Measurements from ENCODE around the gene TPCN1. TPM values are rescaled to one million over a fixed set of nuclear protein-coding genes. Genes with fewer than 3 reads are reported as not detected.

Gene TPCN1
- polyA plus RNA-seq, 1 experiment: 10.9 TPM

DNA sequence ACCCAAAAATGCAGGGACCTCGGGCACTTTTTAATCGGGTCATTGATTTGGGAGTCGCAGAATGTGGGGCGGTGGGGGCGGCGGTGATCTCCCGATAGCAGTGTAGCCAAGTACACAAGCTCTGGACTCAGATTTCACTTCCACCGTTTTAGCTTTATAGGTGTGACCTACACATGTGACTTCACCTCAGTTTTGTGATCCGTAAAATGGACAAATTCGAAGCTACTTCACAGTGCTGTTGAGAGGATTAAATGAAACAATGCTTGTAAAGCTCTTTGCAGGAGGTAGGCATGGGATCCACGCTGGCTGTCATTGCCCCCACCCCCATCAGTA lies 35.3 kb upstream of the TPCN1 start:
- TF ChIP-seq, protein P1, sequence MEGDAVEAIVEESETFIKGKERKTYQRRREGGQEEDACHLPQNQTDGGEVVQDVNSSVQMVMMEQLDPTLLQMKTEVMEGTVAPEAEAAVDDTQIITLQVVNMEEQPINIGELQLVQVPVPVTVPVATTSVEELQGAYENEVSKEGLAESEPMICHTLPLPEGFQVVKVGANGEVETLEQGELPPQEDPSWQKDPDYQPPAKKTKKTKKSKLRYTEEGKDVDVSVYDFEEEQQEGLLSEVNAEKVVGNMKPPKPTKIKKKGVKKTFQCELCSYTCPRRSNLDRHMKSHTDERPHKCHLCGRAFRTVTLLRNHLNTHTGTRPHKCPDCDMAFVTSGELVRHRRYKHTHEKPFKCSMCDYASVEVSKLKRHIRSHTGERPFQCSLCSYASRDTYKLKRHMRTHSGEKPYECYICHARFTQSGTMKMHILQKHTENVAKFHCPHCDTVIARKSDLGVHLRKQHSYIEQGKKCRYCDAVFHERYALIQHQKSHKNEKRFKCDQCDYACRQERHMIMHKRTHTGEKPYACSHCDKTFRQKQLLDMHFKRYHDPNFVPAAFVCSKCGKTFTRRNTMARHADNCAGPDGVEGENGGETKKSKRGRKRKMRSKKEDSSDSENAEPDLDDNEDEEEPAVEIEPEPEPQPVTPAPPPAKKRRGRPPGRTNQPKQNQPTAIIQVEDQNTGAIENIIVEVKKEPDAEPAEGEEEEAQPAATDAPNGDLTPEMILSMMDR (IDR thresholded peaks at IDR 0.05; ENCODE audit: low read depth, low read length): no peak
- Histone ChIP-seq H3K9me3 (ENCODE audit: control insufficient read depth, insufficient read depth, low read length) (no peaks in the 10 kb centered on the region; the same call in 1 of the 2 replicates), H3K27ac (ENCODE audit: low read depth, low read length) (peak overlapping the region; percentile 89), H3K27me3 (ENCODE audit: control insufficient read depth, insufficient read depth, low read length) (no peaks in the 10 kb centered on the region), H3K4me3 (ENCODE audit: low read depth, low read length) (peak overlapping the region; percentile 87)
- CTCF ChIA-PET: interaction anchor here (1.3 to 4.8 kb wide), 2 partner anchors 12 to 275 kb away, joined by 3 to 24 read pairs; no protein-coding TSS in a partner anchor
- no peak for DNase-seq (ENCODE audit: low read depth, low spot score)
- POLR2A ChIA-PET: interaction anchor here (0.5 to 1.6 kb wide), 4 partner anchors 9 to 285 kb away, joined by 3 to 6 read pairs (median 4); no protein-coding TSS in a partner anchor

DNA sequence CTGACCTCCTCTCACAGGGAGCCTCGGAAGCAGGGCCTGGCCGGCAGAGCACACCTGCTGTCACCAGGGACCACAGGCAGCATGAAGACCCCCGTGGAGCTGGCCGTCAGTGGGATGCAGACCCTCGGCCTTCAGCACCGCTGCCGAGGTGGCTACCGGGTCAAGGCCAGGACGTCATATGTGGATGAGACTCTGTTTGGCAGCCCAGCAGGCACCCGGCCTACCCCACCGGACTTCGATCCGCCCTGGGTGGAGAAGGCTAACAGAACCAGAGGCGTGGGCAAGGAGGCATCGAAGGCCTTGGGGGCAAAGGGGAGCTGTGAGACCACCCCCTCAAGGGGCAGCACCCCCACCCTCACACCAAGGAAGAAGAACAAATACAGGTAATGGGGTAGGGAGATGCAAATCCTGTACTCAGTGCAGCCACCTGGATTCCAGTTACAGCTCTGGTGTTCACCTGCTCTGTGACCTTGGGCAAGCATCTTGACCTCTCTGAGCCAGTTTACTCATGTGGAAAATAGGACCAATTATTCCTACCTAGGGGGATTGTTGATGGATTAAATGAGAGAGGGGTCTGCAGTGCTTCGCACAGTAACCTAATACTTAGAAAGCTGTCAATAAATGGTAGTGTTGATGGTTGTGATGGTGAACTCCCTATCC lies 34.5 kb upstream of the TPCN1 start:
- H3K4me3 ChIP-seq (ENCODE audit: low read depth, low read length): peak overlapping the region; percentile 87; the same call in 1 of the 2 replicates
- H3K9me3 ChIP-seq (ENCODE audit: control insufficient read depth, insufficient read depth, low read length): no peaks in the 10 kb centered on the region; the same call in 1 of the 2 replicates
- ChIA-PET CTCF (interaction anchor here (0.9 to 4.8 kb wide), 4 partner anchors 10 to 275 kb away, joined by 3 to 24 read pairs (median 6); no protein-coding TSS in a partner anchor), POLR2A (interaction anchor here (0.6 to 0.7 kb wide), 2 partner anchors 9 to 236 kb away, joined by 3 to 4 read pairs; no protein-coding TSS in a partner anchor)
- no peak overlapping the region for H3K27ac ChIP-seq (ENCODE audit: low read depth, low read length)
- no peak for DNase-seq (ENCODE audit: low read depth, low spot score)
- H3K27me3 ChIP-seq (ENCODE audit: control insufficient read depth, insufficient read depth, low read length): no peaks in the 10 kb centered on the region
- TF ChIP-seq, protein P1 (IDR thresholded peaks at IDR 0.05; ENCODE audit: low read depth, low read length): no peak

DNA sequence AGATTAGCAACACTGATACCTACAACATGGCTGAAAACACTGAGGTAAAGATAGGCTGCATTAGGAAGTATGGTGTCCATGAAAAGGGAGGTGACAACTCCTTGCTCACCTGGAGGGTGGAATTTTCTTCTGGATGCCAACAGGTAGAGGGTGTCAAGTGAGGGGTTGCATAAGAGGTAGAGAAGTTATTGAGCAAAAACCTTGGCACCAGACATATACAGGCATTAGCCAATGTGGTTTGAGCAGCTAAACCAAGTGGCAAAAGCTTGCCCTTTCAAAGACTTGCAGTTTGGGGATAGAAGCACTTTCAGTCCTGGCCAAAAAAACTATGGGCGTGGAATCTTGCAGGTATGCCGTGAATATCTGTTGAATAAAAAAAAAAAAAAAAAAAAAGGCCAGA lies 31.9 kb upstream of the TPCN1 start:
- ChIA-PET CTCF (interaction anchor here (0.6 to 1.1 kb wide), 3 partner anchors 8 to 236 kb away, joined by 3 to 5 read pairs (median 3); no protein-coding TSS in a partner anchor), POLR2A (interaction anchor here (0.6 kb wide), 2 partner anchors 146 to 397 kb away, joined by 5 to 7 read pairs; partner anchors contain the start of gene SLC8B1)
- no peak for DNase-seq (ENCODE audit: low read depth, low spot score)
- Histone ChIP-seq H3K27me3 (ENCODE audit: control insufficient read depth, insufficient read depth, low read length) (no peaks in the 10 kb centered on the region), H3K27ac (ENCODE audit: low read depth, low read length) (no peak overlapping the region), H3K4me3 (ENCODE audit: low read depth, low read length) (no peak overlapping the region), H3K9me3 (ENCODE audit: control insufficient read depth, insufficient read depth, low read length) (no peaks in the 10 kb centered on the region; the same call in 1 of the 2 replicates)
- TF ChIP-seq, protein P1 (IDR thresholded peaks at IDR 0.05; ENCODE audit: low read depth, low read length): no peak

DNA sequence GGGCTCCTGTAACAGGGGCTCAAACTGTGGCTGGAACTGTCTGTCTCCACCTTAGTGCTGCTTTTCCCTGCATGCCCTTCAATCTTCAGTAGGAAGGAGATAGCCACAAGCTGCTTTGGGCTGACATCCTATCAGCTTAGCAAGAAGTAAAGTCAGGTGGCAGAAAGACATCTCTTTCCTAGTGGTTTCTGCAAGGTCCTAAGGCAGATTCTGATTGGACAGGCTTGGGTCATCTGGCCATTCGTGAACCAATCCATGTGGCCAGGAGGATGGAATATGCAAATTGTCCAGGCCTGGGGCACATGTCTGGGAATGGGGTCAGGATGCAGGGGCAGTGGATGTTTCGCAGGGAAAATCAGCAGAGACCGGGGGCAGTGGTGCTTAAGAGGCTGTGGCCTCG lies 30.5 kb upstream of the TPCN1 start:
- TF ChIP-seq, protein P1 (IDR thresholded peaks at IDR 0.05; ENCODE audit: low read depth, low read length): no peak
- DNase-seq (ENCODE audit: low read depth, low spot score): no peak
- Histone ChIP-seq H3K4me3 (ENCODE audit: low read depth, low read length) (no peak overlapping the region), H3K27ac (ENCODE audit: low read depth, low read length) (no peak overlapping the region), H3K9me3 (ENCODE audit: control insufficient read depth, insufficient read depth, low read length) (no peaks in the 10 kb centered on the region), H3K27me3 (ENCODE audit: control insufficient read depth, insufficient read depth, low read length) (no peaks in the 10 kb centered on the region)
- POLR2A ChIA-PET: no interaction called here
- CTCF ChIA-PET: interaction anchor here (0.5 kb wide), 1 partner anchor 134 kb away, joined by 5 read pairs; the partner anchor contains the start of gene DTX1

DNA sequence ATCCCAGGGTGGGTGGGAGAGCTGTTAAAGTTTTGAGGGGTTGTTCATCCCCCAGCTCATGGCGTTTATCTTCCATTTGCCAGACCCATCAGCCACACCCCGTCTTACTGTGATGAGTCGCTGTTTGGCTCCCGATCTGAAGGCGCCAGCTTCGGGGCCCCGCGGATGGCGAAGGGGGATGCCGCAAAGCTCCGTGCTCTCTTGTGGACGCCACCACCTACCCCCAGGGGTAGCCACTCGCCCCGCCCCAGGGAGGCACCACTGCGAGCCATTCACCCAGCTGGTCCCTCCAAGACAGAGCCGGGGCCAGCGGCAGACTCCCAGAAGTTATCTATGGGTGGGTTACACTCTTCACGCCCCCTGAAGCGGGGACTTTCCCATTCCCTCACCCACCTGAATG lies 30.0 kb upstream of the TPCN1 start:
- TF ChIP-seq, protein P1 (IDR thresholded peaks at IDR 0.05; ENCODE audit: low read depth, low read length): no peak
- Histone ChIP-seq H3K27ac (ENCODE audit: low read depth, low read length) (no peak overlapping the region), H3K9me3 (ENCODE audit: control insufficient read depth, insufficient read depth, low read length) (no peaks in the 10 kb centered on the region), H3K4me3 (ENCODE audit: low read depth, low read length) (no peak overlapping the region), H3K27me3 (ENCODE audit: control insufficient read depth, insufficient read depth, low read length) (no peaks in the 10 kb centered on the region)
- POLR2A ChIA-PET: no interaction called here
- CTCF ChIA-PET: interaction anchor here (0.5 kb wide), 1 partner anchor 135 kb away, joined by 5 read pairs; the partner anchor contains the start of gene DTX1
- no peak for DNase-seq (ENCODE audit: low read depth, low spot score)

All from AG04450 (cell line).